ENCODE results near the gene DMWD. TPM values are rescaled to one million over a fixed set of nuclear protein-coding genes. Genes with fewer than 3 reads are reported as not detected.

DMWD gene
- total RNA-seq, 6 experiments from 2014 or later: 53.4 to 63.2 (median 55.3) TPM

- peaks cover 11% of the 10 kb centered on the region for H3K4me1 Mint-ChIP-seq (ENCODE audit: low read depth)
- no peak within 1 kb of the TSS for H3K4me3 Mint-ChIP-seq
- H3K27me3 Mint-ChIP-seq (ENCODE audit: insufficient read depth): peaks cover 4% of the 10 kb centered on the region
- no peak for TF ChIP-seq CTCF (IDR thresholded peaks at IDR 0.05)
- no peak for DNase-seq
- no peaks in the 10 kb centered on the region for H3K9me3 Mint-ChIP-seq
- H3K36me3 Mint-ChIP-seq (ENCODE audit: low read depth): peaks cover 1% of the 10 kb centered on the region; the same call in 1 of the 2 replicates
- H3K27ac Mint-ChIP-seq: no peak within 1 kb of the TSS
These were observed 59.4 kb downstream of the DMWD start, which contains the start of gene MEIOSIN for GRCh38 chr19:45733160-45733810. MEIOSIN (plus strand) TSS chr19:45733439; CDS start chr19:45735377, 1,938 bp downstream.

Other genes with a start within 250 kb of the DMWD start
- gene OPA3, start 208.0 kb downstream of the DMWD start, total RNA-seq (2021; fragmentation: NEBNext Ultra II Directional; extraction: Animal tissue kit (Norgen Biotek cat#: 25700)): 10 to 100 TPM; 13.3 to 15.5 (median 14.3) TPM
- 10 to 100 TPM in 4 of 6 experiments, 1 to 10 TPM in 2; 3.7 to 16.8 (median 13.3) TPM for gene GPR4, start 190.6 kb downstream of the DMWD start, total RNA-seq (2021; fragmentation: NEBNext Ultra II Directional; extraction: Animal tissue kit (Norgen Biotek cat#: 25700))
- gene EML2, start 153.4 kb downstream of the DMWD start, total RNA-seq (2021; fragmentation: NEBNext Ultra II Directional; extraction: Animal tissue kit (Norgen Biotek cat#: 25700)): 10 to 100 TPM; 57.8 to 71.2 (median 64.7) TPM
- gene GIPR, start 124.6 kb downstream of the DMWD start, total RNA-seq (2021; fragmentation: NEBNext Ultra II Directional; extraction: Animal tissue kit (Norgen Biotek cat#: 25700)): 1 to 10 TPM in 1 of 6 experiments, under 1 TPM in 5; 0.31 to 1.1 (median 0.68) TPM
- 100 to 1,000 TPM; 470 to 573 (median 517) TPM for gene SNRPD2, start 100.9 kb downstream of the DMWD start, total RNA-seq (2021; fragmentation: NEBNext Ultra II Directional; extraction: Animal tissue kit (Norgen Biotek cat#: 25700))
- gene QPCTL, start 100.2 kb downstream of the DMWD start, total RNA-seq (2021; fragmentation: NEBNext Ultra II Directional; extraction: Animal tissue kit (Norgen Biotek cat#: 25700)): 10 to 100 TPM; 17.6 to 31.5 (median 19.9) TPM
- gene FBXO46, start 61.9 kb downstream of the DMWD start, total RNA-seq (2021; fragmentation: NEBNext Ultra II Directional; extraction: Animal tissue kit (Norgen Biotek cat#: 25700)): 10 to 100 TPM in 4 of 6 experiments, 1 to 10 TPM in 2; 8.4 to 14.5 (median 11.0) TPM
- not detected for gene MEIOSIN, start 59.4 kb downstream of the DMWD start, total RNA-seq (2021; fragmentation: NEBNext Ultra II Directional; extraction: Animal tissue kit (Norgen Biotek cat#: 25700))
- 10 to 100 TPM; 14.0 to 15.1 (median 14.4) TPM for gene SIX5, start 23.6 kb downstream of the DMWD start, total RNA-seq (2021; fragmentation: NEBNext Ultra II Directional; extraction: Animal tissue kit (Norgen Biotek cat#: 25700))
- gene DMPK, start 10.4 kb downstream of the DMWD start, total RNA-seq (2021; fragmentation: NEBNext Ultra II Directional; extraction: Animal tissue kit (Norgen Biotek cat#: 25700)): 100 to 1,000 TPM in 4 of 6 experiments, 10 to 100 TPM in 2; 85.5 to 144 (median 102) TPM
- under 1 TPM in 1 of 6 experiments, not detected in 5; 0.07 TPM for gene RSPH6A, start 22.5 kb upstream of the DMWD start, total RNA-seq (2021; fragmentation: NEBNext Ultra II Directional; extraction: Animal tissue kit (Norgen Biotek cat#: 25700))
- 10 to 100 TPM; 59.6 to 74.8 (median 66.0) TPM for gene SYMPK, start 70.3 kb upstream of the DMWD start, total RNA-seq (2021; fragmentation: NEBNext Ultra II Directional; extraction: Animal tissue kit (Norgen Biotek cat#: 25700))
- not detected for gene FOXA3, start 71.5 kb upstream of the DMWD start, total RNA-seq (2021; fragmentation: NEBNext Ultra II Directional; extraction: Animal tissue kit (Norgen Biotek cat#: 25700))
- 10 to 100 TPM; 19.3 to 25.0 (median 21.8) TPM for gene IRF2BP1, start 93.3 kb upstream of the DMWD start, total RNA-seq (2021; fragmentation: NEBNext Ultra II Directional; extraction: Animal tissue kit (Norgen Biotek cat#: 25700))
- gene MYPOP, start 109.8 kb upstream of the DMWD start, total RNA-seq (2021; fragmentation: NEBNext Ultra II Directional; extraction: Animal tissue kit (Norgen Biotek cat#: 25700)): 10 to 100 TPM; 10.2 to 11.2 (median 10.5) TPM
- not detected for gene NANOS2, start 121.9 kb upstream of the DMWD start, total RNA-seq (2021; fragmentation: NEBNext Ultra II Directional; extraction: Animal tissue kit (Norgen Biotek cat#: 25700))
- gene NOVA2, start 181.0 kb upstream of the DMWD start, total RNA-seq (2021; fragmentation: NEBNext Ultra II Directional; extraction: Animal tissue kit (Norgen Biotek cat#: 25700)): under 1 TPM in 4 of 6 experiments, not detected in 2; 0.03 to 0.14 (median 0.10) TPM
- gene CCDC61, start 202.6 kb upstream of the DMWD start, total RNA-seq (2021; fragmentation: NEBNext Ultra II Directional; extraction: Animal tissue kit (Norgen Biotek cat#: 25700)): 10 to 100 TPM in 3 of 6 experiments, 1 to 10 TPM in 3; 8.6 to 13.1 (median 11.0) TPM
- not detected for gene PGLYRP1, start 230.2 kb upstream of the DMWD start, total RNA-seq (2021; fragmentation: NEBNext Ultra II Directional; extraction: Animal tissue kit (Norgen Biotek cat#: 25700))
- not detected for gene IGFL4, start 248.2 kb upstream of the DMWD start, total RNA-seq (2021; fragmentation: NEBNext Ultra II Directional; extraction: Animal tissue kit (Norgen Biotek cat#: 25700))

Data from HFFc6 (cell line).